H9 (cell line): ENCODE results near the gene GCHFR. TPM values are rescaled to one million over a fixed set of nuclear protein-coding genes. Genes with fewer than 3 reads are reported as not detected.

Source experiments
- DNase-seq: peaks from one replicate; pipeline ENCODE4 v3.0.0-alpha.2; 2017
- H2AFZ ChIP-seq: one replicate; pipeline ENCODE4 v1.6.1; 2013; ENCODE audit warnings: mild to moderate bottlenecking, low read length, control low read depth, moderate library complexity
- H2AK5ac ChIP-seq: 2 replicates; pipeline ENCODE4 v1.6.1; 2013; ENCODE audit warnings: low read length, control low read depth, mixed read lengths; ENCODE audit not compliant: insufficient read length
- H2BK120ac ChIP-seq: one replicate; pipeline ENCODE4 v1.6.1; 2013; ENCODE audit warnings: low read depth, mild to moderate bottlenecking, low read length, control low read depth, inconsistent platforms; ENCODE audit not compliant: poor library complexity, severe bottlenecking
- H2BK12ac ChIP-seq: 2 replicates; pipeline ENCODE4 v1.6.1; 2013; ENCODE audit warnings: low read length, control low read depth, mixed read lengths, low read depth; ENCODE audit not compliant: insufficient read length
- H2BK15ac ChIP-seq: 2 replicates; pipeline ENCODE4 v1.6.1; 2013; ENCODE audit warnings: low read depth, low read length, control low read depth
- H2BK20ac ChIP-seq: one replicate; pipeline ENCODE4 v1.6.1; 2013; ENCODE audit warnings: low read depth, mild to moderate bottlenecking, low read length, control low read depth, inconsistent platforms; ENCODE audit not compliant: poor library complexity, severe bottlenecking
- H2BK5ac ChIP-seq: 2 replicates; pipeline ENCODE4 v1.6.1; 2013; ENCODE audit warnings: low read length, control low read depth, mixed read lengths; ENCODE audit not compliant: insufficient read length
- H3K14ac ChIP-seq: 2 replicates; pipeline ENCODE4 v1.6.1; 2013; ENCODE audit warnings: low read length, control low read depth; ENCODE audit not compliant: insufficient read depth
- H3K18ac ChIP-seq: 2 replicates; pipeline ENCODE4 v1.6.1; 2013; ENCODE audit warnings: low read depth, mild to moderate bottlenecking, mixed read lengths, low read length, control low read depth; ENCODE audit not compliant: insufficient read length
- H3K23ac ChIP-seq: 2 replicates; pipeline ENCODE4 v1.6.1; 2013; ENCODE audit warnings: low read length, control low read depth, mixed read lengths, low read depth; ENCODE audit not compliant: insufficient read length
- H3K23me2 ChIP-seq: 2 replicates; pipeline ENCODE4 v1.6.1; 2013; ENCODE audit warnings: low read depth, mild to moderate bottlenecking, mixed read lengths, low read length, control low read depth; ENCODE audit not compliant: insufficient read length, poor library complexity, severe bottlenecking
- H3K27ac ChIP-seq: 2 replicates; pipeline ENCODE4 v1.5.1; 2013; ENCODE audit warnings: low read length, control low read depth, mixed read lengths, low read depth; ENCODE audit not compliant: insufficient read length
- H3K27me3 ChIP-seq: 2 replicates; pipeline ENCODE4 v1.6.1; 2013; ENCODE audit warnings: low read length, control low read depth, inconsistent platforms; ENCODE audit not compliant: insufficient read depth
- H3K4ac ChIP-seq: 2 replicates; pipeline ENCODE4 v1.6.1; 2013; ENCODE audit warnings: low read depth, mild to moderate bottlenecking, control low read depth, inconsistent platforms, low read length, moderate library complexity
- H3K4me1 ChIP-seq: 2 replicates; pipeline ENCODE4 v1.6.1; 2013; ENCODE audit warnings: low read length, control low read depth, inconsistent platforms; ENCODE audit not compliant: insufficient read depth
- H3K4me2 ChIP-seq: 2 replicates; pipeline ENCODE4 v1.6.1; 2013; ENCODE audit warnings: low read length, control low read depth, mixed read lengths; ENCODE audit not compliant: insufficient read length, insufficient read depth
- H3K56ac ChIP-seq: 2 replicates; pipeline ENCODE4 v1.6.1; 2013; ENCODE audit warnings: low read depth, mild to moderate bottlenecking, mixed read lengths, low read length, control low read depth; ENCODE audit not compliant: insufficient read length
- H3K79me1 ChIP-seq: 2 replicates; pipeline ENCODE4 v1.6.1; 2013; ENCODE audit warnings: low read depth, mild to moderate bottlenecking, moderate library complexity, low read length, control low read depth, inconsistent platforms; ENCODE audit not compliant: insufficient read depth, poor library complexity, severe bottlenecking
- H3K79me2 ChIP-seq: 2 replicates; pipeline ENCODE4 v1.6.1; 2013; ENCODE audit warnings: low read length, control low read depth, inconsistent platforms; ENCODE audit not compliant: insufficient read depth
- H3K9ac ChIP-seq: 2 replicates; pipeline ENCODE4 v1.6.1; 2013; ENCODE audit warnings: low read length, control low read depth, mixed read lengths; ENCODE audit not compliant: insufficient read length; ENCODE audit errors: extremely low read depth
- H3K9me3 ChIP-seq: one replicate; pipeline ENCODE4 v1.6.1; 2013; ENCODE audit warnings: low read depth, low read length, inconsistent platforms; ENCODE audit not compliant: control insufficient read depth
- H3T11ph ChIP-seq: one replicate; pipeline ENCODE4 v1.6.1; 2013; ENCODE audit warnings: mild to moderate bottlenecking, low read length, control low read depth, inconsistent platforms
- H4K20me1 ChIP-seq: one replicate; pipeline ENCODE4 v1.6.1; 2013; ENCODE audit not compliant: control insufficient read depth, insufficient read length, insufficient read depth
- H4K5ac ChIP-seq: 2 replicates; pipeline ENCODE4 v1.6.1; 2013; ENCODE audit warnings: low read depth, mild to moderate bottlenecking, mixed read lengths, low read length, control low read depth; ENCODE audit not compliant: insufficient read length
- H4K8ac ChIP-seq: replicated peaks from 2 replicates; pipeline ENCODE4 v1.6.1; 2013; ENCODE audit warnings: low read length, control low read depth, mixed read lengths, low read depth; ENCODE audit not compliant: insufficient read length
- H4K91ac ChIP-seq: 2 replicates; pipeline ENCODE4 v1.6.1; 2013; ENCODE audit warnings: low read depth, mild to moderate bottlenecking, moderate library complexity, mixed read lengths, low read length, control low read depth; ENCODE audit not compliant: insufficient read length
- H3K27ac Mint-ChIP-seq, 3 experiments: 2 replicates in 2 of 3; 3 replicates in 1 of 3; pipeline ENCODE4 v1.8.0; 2020 to 2021; ENCODE audit warnings: mixed read lengths in 3 of 3, mild to moderate bottlenecking in 1 of 3, moderate library complexity in 1 of 3
- H3K27me3 Mint-ChIP-seq: 2 replicates; pipeline ENCODE4 v1.8.0; 2021; ENCODE audit warnings: low read depth, mild to moderate bottlenecking, moderate library complexity, mixed read lengths
- H3K36me3 Mint-ChIP-seq, 3 experiments: 2 replicates in 2 of 3; 3 replicates in 1 of 3; pipeline ENCODE4 v1.8.0; 2020 to 2021; ENCODE audit warnings: low read depth in 3 of 3, mixed read lengths in 3 of 3; ENCODE audit not compliant: insufficient read depth in 1 of 3
- H3K4me1 Mint-ChIP-seq, 2 experiments: 2 replicates each; pipeline ENCODE4 v1.8.0; 2020; ENCODE audit warnings: mixed read lengths in 2 of 2
- H3K4me3 Mint-ChIP-seq, 2 experiments: 2 replicates in 1 of 2; 3 replicates in 1 of 2; pipeline ENCODE4 v1.8.0; 2020 to 2021; ENCODE audit warnings: mild to moderate bottlenecking in 2 of 2, mixed read lengths in 2 of 2, moderate library complexity in 1 of 2
- H3K9me3 Mint-ChIP-seq, 2 experiments: 2 replicates in 1 of 2; 3 replicates in 1 of 2; pipeline ENCODE4 v1.8.0; 2020; ENCODE audit warnings: mild to moderate bottlenecking in 2 of 2, mixed read lengths in 2 of 2, moderate library complexity in 1 of 2
- WGBS: extraction: QIAGEN DNeasy Blood & Tissue Kit; methylation state at CpG from one replicate; pipeline ENCODE4 v1.1.7; 2013; ENCODE audit warnings: missing lambda C conversion rate, low lambda C conversion rate, mixed read lengths; ENCODE audit not compliant: insufficient read length; ENCODE audit errors: extremely low coverage; 5-methylcytosine and 5-hydroxymethylcytosine counted together
- total RNA-seq: library from RNA; stranded (reverse); gene quantifications from 2 replicates; pipeline ENCODE4 v1.2.1, GENCODE V29; 2021
- TF ChIP-seq, protein P1 (sequence below): fragments of 200-600 bp; sonication (generic); conservative IDR thresholded peaks from 3 replicates; pipeline ENCODE4 v1.8.0; 2021; ENCODE audit warnings: antibody characterized with exemption, mild to moderate bottlenecking

The GCHFR gene
- total RNA-seq, 1 experiment from 2014 or later, result 37.0 TPM

DNA sequence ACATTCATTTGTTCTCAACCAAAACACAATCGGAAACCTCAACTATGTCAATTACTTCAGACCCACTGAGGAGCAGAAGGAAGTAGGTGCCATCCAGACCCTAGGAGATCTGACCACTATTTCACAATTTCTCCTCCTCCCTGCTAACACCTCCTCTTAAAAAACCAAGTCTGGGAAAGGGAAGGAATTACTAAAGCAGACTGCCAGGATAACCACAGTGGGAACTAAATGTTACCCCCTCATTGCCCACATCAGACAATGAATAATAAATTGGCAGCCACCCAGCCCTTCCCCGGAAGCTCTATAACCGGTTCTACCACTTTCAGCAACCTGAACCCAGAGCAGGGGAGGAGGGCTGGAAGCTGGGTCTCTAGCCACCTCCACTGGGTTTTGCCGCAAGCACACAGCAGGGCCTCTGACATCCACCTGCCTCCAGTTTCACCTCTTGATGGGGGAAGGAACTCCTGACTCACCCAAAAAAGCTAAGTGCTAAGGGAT is 23.5 kb downstream of the GCHFR start:
- Mint-ChIP-seq H3K27ac (peak overlapping the region; percentile 89 to 96 (median 91); a peak in 6 of 7 replicates), H3K4me1 (peaks cover 49 to 53% of the 10 kb centered on the region in 2 experiments), H3K4me3 (peak overlapping the region; percentile 29 to 63), H3K27me3 (no peaks in the 10 kb centered on the region), H3K9me3 (no peaks in the 10 kb centered on the region), H3K36me3 (peaks cover 6 to 10% (median 7%) of the 10 kb centered on the region in 3 experiments; a peak in 5 of 7 replicates)
- Histone ChIP-seq H3K9ac (no peak overlapping the region), H2BK20ac (no peak overlapping the region), H3K23me2 (no peaks in the 10 kb centered on the region), H3K4ac (no peak overlapping the region), H3K14ac (no peak overlapping the region), H2BK120ac (no peak overlapping the region), H2BK5ac (no peak overlapping the region), H4K8ac (no peak overlapping the region), H3K9me3 (no peaks in the 10 kb centered on the region), H3K79me1 (peaks cover 4% of the 10 kb centered on the region), H3K4me1 (peaks cover 9% of the 10 kb centered on the region; the same call in 1 of the 2 replicates), H2AFZ (no peak overlapping the region), H3K27ac (no peak overlapping the region), H2BK12ac (no peak overlapping the region), H4K5ac (no peak overlapping the region), H3K23ac (no peak overlapping the region), H3K4me2 (peak overlapping the region; percentile 43), H3K79me2 (no peaks in the 10 kb centered on the region), H3K56ac (no peak overlapping the region), H2AK5ac (no peak overlapping the region), H3T11ph (no peak overlapping the region), H3K27me3 (no peaks in the 10 kb centered on the region), H2BK15ac (no peak overlapping the region), H4K91ac (no peak overlapping the region), H3K18ac (no peak overlapping the region), H4K20me1 (no peaks in the 10 kb centered on the region)
- no CpG with 5 or more reads among the region's 4 CpGs for WGBS
- peak; percentile 89 for DNase-seq
- TF ChIP-seq, protein P1, sequence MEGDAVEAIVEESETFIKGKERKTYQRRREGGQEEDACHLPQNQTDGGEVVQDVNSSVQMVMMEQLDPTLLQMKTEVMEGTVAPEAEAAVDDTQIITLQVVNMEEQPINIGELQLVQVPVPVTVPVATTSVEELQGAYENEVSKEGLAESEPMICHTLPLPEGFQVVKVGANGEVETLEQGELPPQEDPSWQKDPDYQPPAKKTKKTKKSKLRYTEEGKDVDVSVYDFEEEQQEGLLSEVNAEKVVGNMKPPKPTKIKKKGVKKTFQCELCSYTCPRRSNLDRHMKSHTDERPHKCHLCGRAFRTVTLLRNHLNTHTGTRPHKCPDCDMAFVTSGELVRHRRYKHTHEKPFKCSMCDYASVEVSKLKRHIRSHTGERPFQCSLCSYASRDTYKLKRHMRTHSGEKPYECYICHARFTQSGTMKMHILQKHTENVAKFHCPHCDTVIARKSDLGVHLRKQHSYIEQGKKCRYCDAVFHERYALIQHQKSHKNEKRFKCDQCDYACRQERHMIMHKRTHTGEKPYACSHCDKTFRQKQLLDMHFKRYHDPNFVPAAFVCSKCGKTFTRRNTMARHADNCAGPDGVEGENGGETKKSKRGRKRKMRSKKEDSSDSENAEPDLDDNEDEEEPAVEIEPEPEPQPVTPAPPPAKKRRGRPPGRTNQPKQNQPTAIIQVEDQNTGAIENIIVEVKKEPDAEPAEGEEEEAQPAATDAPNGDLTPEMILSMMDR, result no peak
